IMR-90 (cell line): Measurements from ENCODE around the gene TCF7.

Experiments
- CHD1 ChIP-seq: IDR thresholded peaks from 2 replicates; pipeline ENCODE4 v1.6.1; 2012; ENCODE audit warnings: low read depth, low read length, improper control_type of control experiment
- CTCF ChIP-seq: conservative IDR thresholded peaks from 2 replicates; pipeline ENCODE4 v1.5.1; 2012; ENCODE audit warnings: mild to moderate bottlenecking, low read depth, low read length, improper control_type of control experiment
- FOS ChIP-seq: fragments of 150-350 bp; IDR thresholded peaks from 2 replicates; pipeline ENCODE4 v1.6.1; 2016; ENCODE audit warnings: low read depth, low read length
- MAFK ChIP-seq: IDR thresholded peaks from 2 replicates; pipeline ENCODE4 v1.6.1; 2012; ENCODE audit warnings: low read depth, low read length, improper control_type of control experiment
- MAZ ChIP-seq: IDR thresholded peaks from 2 replicates; pipeline ENCODE4 v1.6.1; 2012; ENCODE audit warnings: low read depth, mild to moderate bottlenecking, low read length, improper control_type of control experiment, moderate library complexity, borderline replicate concordance
- MXI1 ChIP-seq: IDR thresholded peaks from 2 replicates; pipeline ENCODE4 v1.6.1; 2012; ENCODE audit warnings: low read depth, mild to moderate bottlenecking, low read length, moderate library complexity, borderline replicate concordance
- POLR2A ChIP-seq: IDR thresholded peaks from 2 replicates; pipeline ENCODE4 v1.6.1; 2012; ENCODE audit warnings: mild to moderate bottlenecking, low read depth, low read length
- RAD21 ChIP-seq: IDR thresholded peaks from 2 replicates; pipeline ENCODE4 v1.6.1; 2012; ENCODE audit warnings: low read length, improper control_type of control experiment
- RCOR1 ChIP-seq: IDR thresholded peaks from 2 replicates; pipeline ENCODE4 v1.6.1; 2012; ENCODE audit warnings: mild to moderate bottlenecking, low read length, improper control_type of control experiment; ENCODE audit not compliant: insufficient replicate concordance
- RFX5 ChIP-seq: IDR thresholded peaks from 2 replicates; pipeline ENCODE4 v1.8.0; 2012; ENCODE audit warnings: low read depth, mild to moderate bottlenecking, low read length, moderate library complexity
- SMC3 ChIP-seq: fragments of 150-350 bp; IDR thresholded peaks from 2 replicates; pipeline ENCODE4 v1.6.1; 2016; ENCODE audit warnings: low read depth, mild to moderate bottlenecking, antibody characterized with exemption, low read length, moderate library complexity
- TF ChIP-seq, protein P1 (sequence below): fragments of 150-350 bp; IDR thresholded peaks from 2 replicates; pipeline ENCODE4 v1.6.1; 2017; ENCODE audit warnings: mild to moderate bottlenecking, antibody characterized with exemption, low read length, low read depth
- TF ChIP-seq, protein P2 (sequence below): fragments of 150-350 bp; IDR thresholded peaks from 2 replicates; pipeline ENCODE4 v1.6.1; 2016; ENCODE audit warnings: low read depth, mild to moderate bottlenecking, low read length, moderate library complexity, borderline replicate concordance

DNA sequence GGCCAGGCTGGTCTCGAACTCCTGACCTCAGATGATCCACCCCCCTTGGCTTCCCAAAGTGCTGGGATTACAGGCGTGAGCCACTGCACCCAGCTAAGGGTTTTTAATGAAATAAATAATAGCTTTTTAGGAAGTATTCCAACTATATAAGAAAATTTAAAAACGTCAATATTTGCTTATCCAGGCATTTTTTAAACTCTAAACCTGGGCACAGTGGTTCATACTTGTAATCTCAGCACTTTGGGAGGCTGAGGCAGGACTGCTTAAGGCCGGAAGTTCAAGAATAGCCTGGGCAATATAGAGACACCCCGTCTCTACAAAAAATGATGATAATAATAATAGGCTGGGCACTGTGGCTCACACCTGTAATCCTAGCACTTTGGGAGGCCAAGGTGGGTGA is 48.1 kb downstream of the TCF7 start:
- TF ChIP-seq CTCF, result no peak
- TF ChIP-seq MAFK, result peak; percentile 9; the same call in 1 of the 2 replicates
- no peak for TF ChIP-seq POLR2A
- no peak for TF ChIP-seq FOS
- TF ChIP-seq MAZ, result no peak
- no peak for TF ChIP-seq RAD21
- TF ChIP-seq MXI1, result no peak
- TF ChIP-seq RCOR1, result no peak
- TF ChIP-seq, protein P1, sequence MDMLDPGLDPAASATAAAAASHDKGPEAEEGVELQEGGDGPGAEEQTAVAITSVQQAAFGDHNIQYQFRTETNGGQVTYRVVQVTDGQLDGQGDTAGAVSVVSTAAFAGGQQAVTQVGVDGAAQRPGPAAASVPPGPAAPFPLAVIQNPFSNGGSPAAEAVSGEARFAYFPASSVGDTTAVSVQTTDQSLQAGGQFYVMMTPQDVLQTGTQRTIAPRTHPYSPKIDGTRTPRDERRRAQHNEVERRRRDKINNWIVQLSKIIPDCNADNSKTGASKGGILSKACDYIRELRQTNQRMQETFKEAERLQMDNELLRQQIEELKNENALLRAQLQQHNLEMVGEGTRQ, result no peak
- TF ChIP-seq CHD1, result no peak
- TF ChIP-seq SMC3, result no peak
- TF ChIP-seq RFX5, result no peak
- TF ChIP-seq, protein P2, sequence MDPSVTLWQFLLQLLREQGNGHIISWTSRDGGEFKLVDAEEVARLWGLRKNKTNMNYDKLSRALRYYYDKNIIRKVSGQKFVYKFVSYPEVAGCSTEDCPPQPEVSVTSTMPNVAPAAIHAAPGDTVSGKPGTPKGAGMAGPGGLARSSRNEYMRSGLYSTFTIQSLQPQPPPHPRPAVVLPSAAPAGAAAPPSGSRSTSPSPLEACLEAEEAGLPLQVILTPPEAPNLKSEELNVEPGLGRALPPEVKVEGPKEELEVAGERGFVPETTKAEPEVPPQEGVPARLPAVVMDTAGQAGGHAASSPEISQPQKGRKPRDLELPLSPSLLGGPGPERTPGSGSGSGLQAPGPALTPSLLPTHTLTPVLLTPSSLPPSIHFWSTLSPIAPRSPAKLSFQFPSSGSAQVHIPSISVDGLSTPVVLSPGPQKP, result no peak
